Fibroblast of mammary gland (primary cell): ENCODE data around the gene UFL1.
"Not testable (repeated sequence)": the region's sequence is repeated elsewhere in the genome, so short reads cannot be mapped to it uniquely, and the experiment has no call there.

Experiments
- DNase-seq: peaks from one replicate; pipeline ENCODE4 v3.0.0-alpha.2; 2010; ENCODE audit warnings: low read depth
- H3K4me3 ChIP-seq: 2 replicates; pipeline ENCODE4 v1.5.1; 2011; ENCODE audit warnings: low read depth, mild to moderate bottlenecking, low read length, moderate library complexity; ENCODE audit not compliant: control insufficient read depth
- CTCF ChIP-seq: conservative IDR thresholded peaks from 2 replicates; pipeline ENCODE4 v1.5.1; 2011; ENCODE audit warnings: low read depth, low read length, inconsistent platforms; ENCODE audit not compliant: control insufficient read depth, insufficient read depth

Gene UFL1

GRCh38 chr6:96542702-96543101, 21.1 kb downstream of the UFL1 start:
- peak; percentile 42 for TF ChIP-seq CTCF
- H3K4me3 ChIP-seq = no peak overlapping the region
- DNase-seq = peak; percentile 15

GRCh38 chr6:96545882-96546281, 24.3 kb downstream of the UFL1 start:
- no peak for DNase-seq
- no peak overlapping the region for H3K4me3 ChIP-seq
- no peak for TF ChIP-seq CTCF

- no peak for TF ChIP-seq CTCF
- DNase-seq = no peak
- no peak overlapping the region for H3K4me3 ChIP-seq
Observed at GRCh38 chr6:96547654-96548053, 26.0 kb downstream of the UFL1 start.

GRCh38 chr6:96554558-96554957, 33.0 kb downstream of the UFL1 start:
- no peak for DNase-seq
- no peak overlapping the region for H3K4me3 ChIP-seq
- no peak for TF ChIP-seq CTCF

- not testable (repeated sequence) for DNase-seq
Observed at GRCh38 chr6:96559740-96560139, 38.1 kb downstream of the UFL1 start.

GRCh38 chr6:96562886-96563285, 41.3 kb downstream of the UFL1 start, which contains the start of gene FHL5:
Gene FHL5 (plus strand): TSS chr6:96563128. CDS start chr6:96603614, 40,486 bp downstream.
- no peak for DNase-seq
- no peak within 1 kb of the TSS for H3K4me3 ChIP-seq
- no peak for TF ChIP-seq CTCF

More at GRCh38 chr6:96559740-96560139, 38.1 kb downstream of the UFL1 start:
- not testable (repeated sequence) for H3K4me3 ChIP-seq

GRCh38 chr6:96563853-96564252, 42.2 kb downstream of the UFL1 start:
- DNase-seq = no peak
- TF ChIP-seq CTCF = no peak
- no peak overlapping the region for H3K4me3 ChIP-seq
